PFSK-1 (cell line): ENCODE results near the gene DDX42.

Experiments
- POLR2AphosphoS5 ChIP-seq: IDR thresholded peaks from 2 replicates; pipeline ENCODE4 v1.6.1; 2012; ENCODE audit warnings: low read depth, mild to moderate bottlenecking, control low read depth, low read length, moderate library complexity
- SIN3A ChIP-seq: IDR thresholded peaks from 2 replicates; pipeline ENCODE4 v1.6.1; 2012; ENCODE audit warnings: mild to moderate bottlenecking, low read length, moderate library complexity, borderline replicate concordance; ENCODE audit not compliant: insufficient read depth
- TF ChIP-seq, protein P1 (sequence below), 2 experiments: IDR thresholded peaks; 2 replicates each; pipeline versions ENCODE4 v1.6.1 to v1.8.0; 2011 to 2012; ENCODE audit warnings: low read depth in 2 of 2, low read length in 2 of 2, control low read depth in 1 of 2, inconsistent platforms in 1 of 2, mild to moderate bottlenecking in 1 of 2, moderate library complexity in 1 of 2; ENCODE audit not compliant: insufficient read depth in 1 of 2

DNA sequence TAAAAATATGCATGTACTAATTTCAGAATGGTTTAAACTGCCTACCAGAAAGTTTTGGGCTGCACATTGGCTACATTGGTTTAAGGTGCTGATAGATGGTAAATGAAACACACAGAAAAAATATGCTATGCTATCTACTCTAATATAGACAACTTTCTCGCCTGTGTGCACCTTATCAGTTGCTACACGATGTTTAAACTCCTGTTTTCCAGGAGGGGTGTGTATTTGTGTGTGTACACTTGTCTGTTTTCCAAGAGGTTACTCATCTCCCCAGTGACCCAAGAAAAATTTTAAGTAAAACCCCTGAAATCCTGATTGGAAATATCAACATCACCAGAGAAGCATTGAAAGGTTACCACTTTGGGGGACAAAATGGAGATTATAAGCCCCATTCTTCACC lies 31.6 kb downstream of the DDX42 start:
- TF ChIP-seq SIN3A: no peak
- TF ChIP-seq POLR2AphosphoS5: no peak
- TF ChIP-seq, protein P1, sequence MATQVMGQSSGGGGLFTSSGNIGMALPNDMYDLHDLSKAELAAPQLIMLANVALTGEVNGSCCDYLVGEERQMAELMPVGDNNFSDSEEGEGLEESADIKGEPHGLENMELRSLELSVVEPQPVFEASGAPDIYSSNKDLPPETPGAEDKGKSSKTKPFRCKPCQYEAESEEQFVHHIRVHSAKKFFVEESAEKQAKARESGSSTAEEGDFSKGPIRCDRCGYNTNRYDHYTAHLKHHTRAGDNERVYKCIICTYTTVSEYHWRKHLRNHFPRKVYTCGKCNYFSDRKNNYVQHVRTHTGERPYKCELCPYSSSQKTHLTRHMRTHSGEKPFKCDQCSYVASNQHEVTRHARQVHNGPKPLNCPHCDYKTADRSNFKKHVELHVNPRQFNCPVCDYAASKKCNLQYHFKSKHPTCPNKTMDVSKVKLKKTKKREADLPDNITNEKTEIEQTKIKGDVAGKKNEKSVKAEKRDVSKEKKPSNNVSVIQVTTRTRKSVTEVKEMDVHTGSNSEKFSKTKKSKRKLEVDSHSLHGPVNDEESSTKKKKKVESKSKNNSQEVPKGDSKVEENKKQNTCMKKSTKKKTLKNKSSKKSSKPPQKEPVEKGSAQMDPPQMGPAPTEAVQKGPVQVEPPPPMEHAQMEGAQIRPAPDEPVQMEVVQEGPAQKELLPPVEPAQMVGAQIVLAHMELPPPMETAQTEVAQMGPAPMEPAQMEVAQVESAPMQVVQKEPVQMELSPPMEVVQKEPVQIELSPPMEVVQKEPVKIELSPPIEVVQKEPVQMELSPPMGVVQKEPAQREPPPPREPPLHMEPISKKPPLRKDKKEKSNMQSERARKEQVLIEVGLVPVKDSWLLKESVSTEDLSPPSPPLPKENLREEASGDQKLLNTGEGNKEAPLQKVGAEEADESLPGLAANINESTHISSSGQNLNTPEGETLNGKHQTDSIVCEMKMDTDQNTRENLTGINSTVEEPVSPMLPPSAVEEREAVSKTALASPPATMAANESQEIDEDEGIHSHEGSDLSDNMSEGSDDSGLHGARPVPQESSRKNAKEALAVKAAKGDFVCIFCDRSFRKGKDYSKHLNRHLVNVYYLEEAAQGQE (IDR thresholded peaks at IDR 0.05; ENCODE audit: insufficient read depth in 1 of 2, low read depth in 2 of 2, low read length in 2 of 2): no peak
